NT2/D1 (cell line): ENCODE measurements around the gene MAP6D1.

ENCODE experiments used
- SUZ12 ChIP-seq: IDR thresholded peaks from 2 replicates; pipeline ENCODE4 v1.6.1; 2011; ENCODE audit not compliant: insufficient read length, insufficient read depth; ENCODE audit errors: extremely low read depth
- YY1 ChIP-seq: IDR thresholded peaks from 2 replicates; pipeline ENCODE4 v1.6.1; 2011; ENCODE audit not compliant: insufficient read length, insufficient read depth
- ZNF274 ChIP-seq: IDR thresholded peaks from 2 replicates; pipeline ENCODE4 v1.6.1; 2011; ENCODE audit warnings: mild to moderate bottlenecking, low read depth, low read length

DNA sequence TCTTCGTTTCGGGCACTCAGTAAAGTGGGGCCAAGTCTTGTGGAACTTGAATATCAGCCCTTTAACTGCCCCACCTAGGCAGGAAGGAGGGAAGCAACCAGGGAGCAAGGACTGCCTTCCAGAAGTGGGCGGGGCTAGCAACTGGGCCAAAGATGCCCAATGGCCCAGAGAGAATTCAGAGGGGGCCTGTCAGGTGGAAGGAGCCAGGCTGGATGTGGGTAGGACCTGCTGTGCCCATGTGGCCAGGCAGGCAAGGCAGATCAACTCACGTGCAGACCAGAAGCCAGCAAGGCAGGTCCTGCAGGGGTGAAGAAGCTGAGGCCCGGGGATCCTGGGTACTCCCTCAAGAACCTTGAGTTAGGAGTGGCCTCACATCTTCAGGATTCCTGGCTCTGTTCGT, 5.5 kb downstream of the MAP6D1 start:
- TF ChIP-seq ZNF274: no peak
- TF ChIP-seq YY1: no peak
- TF ChIP-seq SUZ12: no peak
